Measurements from ENCODE around the gene ZC3H13.

DNA sequence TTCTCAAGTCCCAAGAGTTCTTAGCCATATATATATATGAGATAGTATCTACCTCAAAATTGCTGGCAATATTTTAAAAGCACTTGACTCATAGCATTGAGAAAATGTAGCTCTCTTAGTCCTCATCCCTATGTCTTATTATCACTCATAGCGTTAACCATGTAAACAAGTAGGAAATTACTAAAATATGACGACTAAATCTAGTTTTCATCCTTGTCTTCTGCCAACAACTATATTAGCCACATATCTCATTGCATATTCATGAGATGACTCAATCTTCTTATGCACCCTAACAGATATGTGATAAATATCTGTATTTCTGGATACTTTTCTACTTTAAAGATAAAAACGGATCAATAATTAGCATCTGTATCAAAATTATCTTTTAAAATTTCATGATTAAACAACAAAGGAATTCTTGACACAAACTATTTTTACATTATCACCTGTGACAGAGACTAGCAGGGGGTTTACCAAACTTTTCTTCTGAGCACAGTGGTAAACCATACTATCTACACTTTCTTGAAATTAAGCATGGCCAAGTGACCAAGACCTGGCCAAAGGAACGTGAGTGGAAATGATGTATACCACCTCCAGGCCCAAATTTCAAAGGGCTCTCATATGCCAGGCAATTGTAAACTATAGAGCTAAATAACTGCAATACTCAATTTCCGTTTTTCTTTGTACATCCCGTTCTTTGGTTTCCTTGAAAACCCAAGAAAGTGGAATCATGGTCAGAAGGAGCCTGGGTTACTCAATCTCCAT lies 45.7 kb downstream of the ZC3H13 start:
- TF ChIP-seq POLR2AphosphoS5 (IDR thresholded peaks at IDR 0.05; ENCODE audit: low read depth, low read length) (no peak), TAF1 (IDR thresholded peaks at IDR 0.05; ENCODE audit: borderline replicate concordance, low read depth, low read length) (no peak), POLR2A (IDR thresholded peaks at IDR 0.05; ENCODE audit: low read depth, low read length) (no peak)

All from GM12892 (cell line).